Nephron (organoid): Measurements from ENCODE around the gene TRANK1.

Experiments
- H3K27ac Mint-ChIP-seq, 3 experiments: 2 replicates each; pipeline ENCODE4 v1.8.0; 2020; ENCODE audit warnings: mixed read lengths in 3 of 3, mild to moderate bottlenecking in 2 of 3, moderate library complexity in 1 of 3
- H3K27me3 Mint-ChIP-seq: 2 replicates; pipeline ENCODE4 v1.8.0; 2021; ENCODE audit warnings: low read depth, mild to moderate bottlenecking, moderate library complexity, mixed read lengths
- H3K36me3 Mint-ChIP-seq: 2 replicates; pipeline ENCODE4 v1.8.0; 2020; ENCODE audit warnings: low read depth, mixed read lengths
- H3K4me1 Mint-ChIP-seq: 2 replicates; pipeline ENCODE4 v1.8.0; 2020; ENCODE audit warnings: mixed read lengths
- H3K4me3 Mint-ChIP-seq, 3 experiments: 2 replicates each; pipeline ENCODE4 v1.8.0; 2020; ENCODE audit warnings: mild to moderate bottlenecking in 3 of 3, mixed read lengths in 3 of 3, moderate library complexity in 2 of 3
- H3K9me3 Mint-ChIP-seq: 2 replicates; pipeline ENCODE4 v1.8.0; 2020; ENCODE audit warnings: mixed read lengths
- TF ChIP-seq, protein P1 (sequence below), 3 experiments: fragments of 200-600 bp; sonication (generic); IDR thresholded peaks; one replicate each; pipeline ENCODE4 v1.5.0; 2021; ENCODE audit warnings: antibody characterized with exemption in 3 of 3; ENCODE audit not compliant: unreplicated experiment in 3 of 3

The TRANK1 gene

DNA sequence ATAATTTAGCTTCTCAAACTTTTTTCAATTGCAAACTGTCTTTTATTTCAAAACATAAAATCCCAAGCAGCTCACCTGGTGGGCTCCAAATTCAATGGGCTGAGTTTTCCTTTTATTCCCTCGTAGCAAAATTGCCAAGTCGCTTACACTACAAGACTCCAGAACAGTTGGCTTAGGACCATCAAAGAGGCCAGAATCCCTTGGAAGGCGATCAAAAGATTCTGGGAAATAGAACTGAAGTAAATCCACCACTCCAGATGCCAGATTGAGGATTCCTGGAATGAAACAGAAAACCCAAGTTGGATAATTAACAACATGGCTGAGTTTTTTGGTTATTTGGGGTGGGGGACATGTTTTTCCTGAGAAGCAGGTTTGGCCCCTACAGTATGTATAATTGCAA lies 92.8 kb downstream of the TRANK1 start:
- TF ChIP-seq, protein P1, sequence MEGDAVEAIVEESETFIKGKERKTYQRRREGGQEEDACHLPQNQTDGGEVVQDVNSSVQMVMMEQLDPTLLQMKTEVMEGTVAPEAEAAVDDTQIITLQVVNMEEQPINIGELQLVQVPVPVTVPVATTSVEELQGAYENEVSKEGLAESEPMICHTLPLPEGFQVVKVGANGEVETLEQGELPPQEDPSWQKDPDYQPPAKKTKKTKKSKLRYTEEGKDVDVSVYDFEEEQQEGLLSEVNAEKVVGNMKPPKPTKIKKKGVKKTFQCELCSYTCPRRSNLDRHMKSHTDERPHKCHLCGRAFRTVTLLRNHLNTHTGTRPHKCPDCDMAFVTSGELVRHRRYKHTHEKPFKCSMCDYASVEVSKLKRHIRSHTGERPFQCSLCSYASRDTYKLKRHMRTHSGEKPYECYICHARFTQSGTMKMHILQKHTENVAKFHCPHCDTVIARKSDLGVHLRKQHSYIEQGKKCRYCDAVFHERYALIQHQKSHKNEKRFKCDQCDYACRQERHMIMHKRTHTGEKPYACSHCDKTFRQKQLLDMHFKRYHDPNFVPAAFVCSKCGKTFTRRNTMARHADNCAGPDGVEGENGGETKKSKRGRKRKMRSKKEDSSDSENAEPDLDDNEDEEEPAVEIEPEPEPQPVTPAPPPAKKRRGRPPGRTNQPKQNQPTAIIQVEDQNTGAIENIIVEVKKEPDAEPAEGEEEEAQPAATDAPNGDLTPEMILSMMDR (IDR thresholded peaks at IDR 0.05; ENCODE audit: unreplicated experiment in 3 of 3): no peak
- H3K9me3 Mint-ChIP-seq: no peaks in the 10 kb centered on the region
- H3K4me1 Mint-ChIP-seq: peaks cover 13% of the 10 kb centered on the region
- H3K27me3 Mint-ChIP-seq: peaks cover 3% of the 10 kb centered on the region
- H3K27ac Mint-ChIP-seq: peak overlapping the region in 2 of 3 experiments; percentile 7 to 73
- H3K36me3 Mint-ChIP-seq: peaks cover 30% of the 10 kb centered on the region
- H3K4me3 Mint-ChIP-seq: no peak overlapping the region

DNA sequence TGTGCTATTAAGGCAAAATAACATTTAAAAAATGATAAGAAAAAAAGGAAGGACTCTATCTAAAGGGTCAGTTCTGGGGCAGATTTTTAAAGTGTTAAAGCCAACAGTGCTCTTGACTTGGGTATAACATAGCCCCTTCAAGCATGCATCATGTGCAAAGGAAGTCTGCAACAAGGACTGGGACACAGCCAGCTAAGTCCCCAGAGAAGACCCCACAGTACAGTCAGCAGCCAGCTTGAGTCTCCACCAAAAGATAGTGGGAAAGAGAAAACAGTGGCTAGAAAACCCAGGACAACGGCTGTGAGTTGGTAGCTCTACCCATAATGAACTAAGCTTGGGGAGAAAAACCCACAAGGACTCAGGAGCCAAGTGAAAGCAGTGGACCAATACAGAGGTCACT lies 94.1 kb downstream of the TRANK1 start:
- H3K36me3 Mint-ChIP-seq: peaks cover 28% of the 10 kb centered on the region
- TF ChIP-seq, protein P1 (IDR thresholded peaks at IDR 0.05; ENCODE audit: unreplicated experiment in 3 of 3): no peak
- no peaks in the 10 kb centered on the region for H3K27me3 Mint-ChIP-seq
- peaks cover 13% of the 10 kb centered on the region for H3K4me1 Mint-ChIP-seq
- H3K9me3 Mint-ChIP-seq: no peaks in the 10 kb centered on the region
- H3K4me3 Mint-ChIP-seq: no peak overlapping the region
- H3K27ac Mint-ChIP-seq: no peak overlapping the region

DNA sequence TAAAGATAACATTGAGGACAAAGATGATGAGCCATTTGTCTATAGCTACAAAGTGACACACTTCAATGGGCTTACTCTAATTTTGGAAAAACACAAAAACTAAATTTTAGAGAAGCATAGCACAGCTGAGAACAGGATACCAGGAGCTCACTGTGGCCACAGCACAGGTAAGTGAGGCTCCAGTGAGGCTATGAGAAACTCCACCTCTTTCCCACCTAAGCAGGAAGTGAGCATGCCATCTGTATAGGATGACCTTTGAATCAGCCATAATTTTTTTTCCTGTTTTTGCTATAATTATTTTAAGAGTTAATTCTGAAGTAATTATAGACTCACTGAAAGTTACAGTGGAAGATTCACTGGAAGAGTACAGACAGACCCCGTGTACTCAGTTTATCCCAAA lies 98.4 kb downstream of the TRANK1 start:
- Mint-ChIP-seq H3K27me3 (no peaks in the 10 kb centered on the region), H3K9me3 (peaks cover 11% of the 10 kb centered on the region), H3K27ac (no peak overlapping the region), H3K4me1 (peaks cover 7% of the 10 kb centered on the region), H3K4me3 (no peak overlapping the region), H3K36me3 (peaks cover 46% of the 10 kb centered on the region)
- TF ChIP-seq, protein P1 (IDR thresholded peaks at IDR 0.05; ENCODE audit: unreplicated experiment in 3 of 3): no peak

DNA sequence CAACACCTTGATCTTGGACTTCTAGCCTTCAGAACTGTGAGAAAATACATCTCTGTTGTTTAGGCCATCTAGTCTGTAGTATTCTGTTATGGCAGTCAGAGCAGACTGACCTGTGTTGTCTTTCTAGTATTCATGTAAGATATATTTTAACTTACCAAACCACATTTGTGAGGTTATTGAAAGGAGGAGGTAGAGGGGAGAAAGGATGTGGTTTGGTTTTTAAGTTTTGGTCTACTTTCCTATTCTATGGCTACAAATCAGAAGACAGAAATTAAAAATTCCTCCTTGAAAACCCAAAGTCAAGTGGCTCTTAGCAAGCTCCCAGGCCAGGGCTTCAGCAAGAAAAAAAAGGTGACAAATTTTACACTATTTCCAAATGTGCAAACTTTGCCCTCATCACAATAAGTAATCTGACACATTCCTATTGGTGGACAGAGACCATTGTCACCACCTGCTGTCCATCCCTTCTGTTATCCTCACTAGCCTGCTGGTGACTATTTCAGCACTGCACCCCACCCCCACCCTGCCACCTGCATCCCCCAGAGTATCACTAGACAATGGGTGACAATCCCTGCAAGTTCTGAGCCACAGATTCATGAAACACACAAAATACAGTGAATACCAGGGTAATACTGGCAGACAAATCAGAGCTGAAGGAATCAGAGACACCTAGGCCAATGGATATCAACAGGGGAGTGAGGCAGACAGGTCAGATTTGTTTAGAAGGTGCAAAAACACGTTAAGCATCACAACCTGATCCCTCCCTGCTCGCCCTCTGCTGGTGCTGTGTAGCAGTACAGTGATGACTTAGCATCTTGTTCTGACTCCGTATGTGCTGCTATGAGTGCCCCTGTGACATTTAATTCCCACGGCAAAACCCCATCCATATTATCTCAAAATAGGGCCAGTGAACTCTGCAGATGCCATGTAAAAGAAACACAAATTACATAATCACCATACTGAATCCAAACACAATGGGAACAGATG lies 101.5 kb downstream of the TRANK1 start:
- Mint-ChIP-seq H3K9me3 (peaks cover 17% of the 10 kb centered on the region), H3K27ac (no peak overlapping the region), H3K4me3 (no peak overlapping the region), H3K36me3 (peaks cover 49% of the 10 kb centered on the region), H3K4me1 (peaks cover 17% of the 10 kb centered on the region), H3K27me3 (no peaks in the 10 kb centered on the region)
- TF ChIP-seq, protein P1 (IDR thresholded peaks at IDR 0.05; ENCODE audit: unreplicated experiment in 3 of 3): peak; percentile 18 to 39 (median 19)

DNA sequence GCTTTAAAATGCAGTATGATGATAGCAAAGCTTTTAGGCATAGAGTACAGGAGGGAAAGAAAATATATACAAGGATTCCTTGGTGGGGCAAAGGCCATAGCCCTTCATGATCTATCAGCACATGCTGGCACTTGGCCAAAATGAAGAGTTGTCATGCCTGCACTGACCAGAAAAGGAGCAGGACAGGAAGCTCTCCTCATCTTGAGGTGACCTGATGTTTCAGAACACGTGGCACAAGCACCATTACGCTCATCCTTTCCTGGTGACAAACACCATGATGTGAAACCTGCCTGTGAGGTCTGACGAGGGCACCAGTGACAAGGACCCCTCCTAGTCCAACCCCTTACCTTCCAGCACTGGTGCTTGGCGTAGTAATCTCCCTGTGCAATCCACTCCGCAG lies 102.6 kb downstream of the TRANK1 start:
- Mint-ChIP-seq H3K36me3 (peaks cover 49% of the 10 kb centered on the region), H3K4me1 (peaks cover 17% of the 10 kb centered on the region), H3K9me3 (peaks cover 17% of the 10 kb centered on the region), H3K4me3 (no peak overlapping the region), H3K27ac (no peak overlapping the region), H3K27me3 (no peaks in the 10 kb centered on the region)
- TF ChIP-seq, protein P1 (IDR thresholded peaks at IDR 0.05; ENCODE audit: unreplicated experiment in 3 of 3): no peak
